Activated CD8-positive, alpha-beta T cell treated with anti-CD3 and anti-CD28 coated beads, Interleukin-2, amount 10 ng/mL, durations not matched to agents 7 days and 5 days (primary cell): ENCODE results near the gene PADI4. TPM values are rescaled to one million over a fixed set of nuclear protein-coding genes. Genes with fewer than 3 reads are reported as not detected.
A peak's percentile ranks its signal among the peaks of the same experiment; 100 is the strongest.

Experiments
- ATAC-seq: fragments of 150-1000 bp; cut with Tn5 transposase; one replicate; pipeline ENCODE4 v1.10.0; 2021; ENCODE audit warnings: moderate library complexity
- CTCF ChIA-PET: fragments of 350-600 bp; sonication (Branson Sonifier 250); formaldehyde crosslinking; loops from one replicate; lab custom pipeline; 2021; ENCODE audit warnings: antibody characterized with exemption; lab: Charles Lee
- POLR2A ChIA-PET: fragments of 350-600 bp; sonication (Branson Sonifier 250); formaldehyde crosslinking; loops from one replicate; lab custom pipeline; 2021; ENCODE audit warnings: antibody characterized with exemption; lab: Charles Lee
- DNase-seq: peaks from one replicate; pipeline ENCODE4 v3.0.0-alpha.2; 2020
- H3K27ac Mint-ChIP-seq: one replicate; pipeline ENCODE4 v1.8.0; 2021; ENCODE audit warnings: mild to moderate bottlenecking, mixed read lengths
- H3K27me3 Mint-ChIP-seq: one replicate; pipeline ENCODE4 v1.8.0; 2021; ENCODE audit warnings: low read depth, mixed read lengths
- H3K36me3 Mint-ChIP-seq: one replicate; pipeline ENCODE4 v1.8.0; 2021; ENCODE audit warnings: low read depth, mixed read lengths
- H3K4me1 Mint-ChIP-seq: one replicate; pipeline ENCODE4 v1.8.0; 2021; ENCODE audit warnings: low read depth, mixed read lengths
- H3K4me3 Mint-ChIP-seq: one replicate; pipeline ENCODE4 v1.8.0; 2021; ENCODE audit warnings: mild to moderate bottlenecking, mixed read lengths
- H3K9me3 Mint-ChIP-seq: one replicate; pipeline ENCODE4 v1.8.0; 2022; ENCODE audit warnings: mixed read lengths; ENCODE audit not compliant: insufficient read depth
- total RNA-seq, 2 experiments: library from RNA; stranded (reverse); gene quantifications; one replicate each; pipeline ENCODE4 v1.2.3, GENCODE V29; 2021

PADI4 gene
- total RNA-seq, 2 experiments from 2014 or later, result 0.95 to 1.0 TPM

DNA sequence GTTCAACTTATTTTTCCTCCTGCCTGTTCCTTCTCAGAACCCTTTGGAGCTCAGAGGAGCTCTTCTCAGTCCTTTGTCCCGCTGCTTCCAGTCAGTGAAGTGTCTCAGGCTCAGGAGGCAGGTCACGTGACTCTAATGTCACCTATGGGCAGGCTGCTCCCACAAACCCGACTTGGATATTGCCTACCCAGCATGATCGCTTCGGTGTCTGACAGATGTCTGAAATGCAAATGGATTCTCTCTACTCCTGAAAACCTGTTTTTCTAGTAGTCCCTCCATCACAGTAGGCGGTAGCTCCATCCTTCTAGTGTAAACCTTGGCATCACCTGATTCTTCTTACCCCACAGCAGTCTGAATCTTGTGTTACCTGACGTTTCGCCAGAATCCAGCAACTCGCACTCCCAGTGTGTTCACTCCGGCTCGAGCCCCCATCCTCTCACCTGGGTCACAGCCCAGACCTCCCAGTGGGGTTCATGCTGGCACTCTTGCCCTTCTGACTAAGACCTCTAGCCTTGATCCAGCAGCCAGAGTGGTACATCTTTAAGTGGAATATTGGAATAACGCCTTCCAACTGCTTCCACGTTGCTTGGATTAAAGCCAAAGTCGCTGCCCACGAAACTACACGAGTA is 69.4 kb downstream of the PADI4 start:
- no peak for ATAC-seq
- CTCF ChIA-PET, result no interaction called here

DNA sequence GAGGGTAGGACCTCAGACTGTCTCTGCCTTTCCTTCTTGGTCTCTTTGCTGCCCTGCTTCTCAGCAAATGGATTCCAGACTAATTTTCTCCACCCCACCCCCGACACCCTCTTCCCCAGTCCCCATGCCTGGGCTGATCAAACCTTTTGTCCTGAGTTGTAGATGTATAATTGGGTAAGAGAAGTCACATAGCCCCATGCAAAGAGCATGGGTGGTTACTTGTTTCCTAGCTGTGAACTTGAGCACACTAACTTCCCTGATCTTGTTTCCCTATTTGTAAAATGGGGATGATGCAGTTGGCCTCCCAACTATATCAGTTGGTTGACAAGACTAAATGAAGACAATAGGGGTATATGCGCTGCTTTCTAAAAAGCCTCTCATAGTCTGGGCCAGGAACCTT is 73.2 kb downstream of the PADI4 start:
- ChIA-PET POLR2A (no interaction called here), CTCF (no interaction called here)
- H3K9me3 Mint-ChIP-seq, result no peaks in the 10 kb centered on the region
- H3K4me3 Mint-ChIP-seq, result no peak overlapping the region
- peaks cover 2% of the 10 kb centered on the region for H3K27me3 Mint-ChIP-seq
- ATAC-seq (no peak), DNase-seq (no peak)
- H3K36me3 Mint-ChIP-seq, result no peaks in the 10 kb centered on the region
- no peak overlapping the region for H3K27ac Mint-ChIP-seq
- H3K4me1 Mint-ChIP-seq, result no peaks in the 10 kb centered on the region

More for the DNA sequence above, 69.4 kb downstream of the PADI4 start:
- POLR2A ChIA-PET, result no interaction called here
- Mint-ChIP-seq H3K36me3 (no peaks in the 10 kb centered on the region), H3K9me3 (no peaks in the 10 kb centered on the region), H3K4me1 (no peaks in the 10 kb centered on the region), H3K27me3 (peaks cover 2% of the 10 kb centered on the region), H3K27ac (no peak overlapping the region), H3K4me3 (no peak overlapping the region)
- DNase-seq, result no peak

DNA sequence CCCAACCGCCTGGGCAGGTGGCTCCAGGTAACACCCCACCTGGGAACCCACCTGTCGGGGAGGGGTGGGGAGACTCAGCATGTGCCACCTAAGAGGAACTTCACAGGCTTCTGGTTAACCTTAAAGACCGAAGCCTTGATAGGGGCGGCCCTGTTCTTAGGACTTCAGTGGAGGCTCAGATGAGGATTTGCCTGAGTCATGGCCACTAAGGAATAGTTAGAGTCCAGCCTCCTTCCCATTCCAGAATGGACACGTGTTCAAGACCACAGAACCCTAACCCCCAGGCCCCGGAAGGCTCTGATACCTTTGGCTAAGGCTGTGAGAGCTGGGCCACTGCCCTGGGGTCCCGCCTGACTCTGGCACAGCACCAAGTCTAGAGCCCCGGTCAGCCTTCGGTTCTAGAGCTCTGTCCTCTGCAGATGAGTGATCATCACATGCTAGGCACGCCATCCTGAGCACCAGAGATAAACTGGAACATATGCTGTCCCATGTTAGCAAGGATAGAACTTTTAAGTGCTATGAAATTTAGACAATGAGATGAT is 84.3 kb downstream of the PADI4 start:
- ATAC-seq (no peak), DNase-seq (no peak)
- POLR2A ChIA-PET, result no interaction called here
- no peak overlapping the region for H3K4me3 Mint-ChIP-seq
- CTCF ChIA-PET, result no interaction called here
- no peaks in the 10 kb centered on the region for H3K27me3 Mint-ChIP-seq
- no peaks in the 10 kb centered on the region for H3K9me3 Mint-ChIP-seq
- peaks cover 4% of the 10 kb centered on the region for H3K4me1 Mint-ChIP-seq
- H3K27ac Mint-ChIP-seq, result no peak overlapping the region
- no peaks in the 10 kb centered on the region for H3K36me3 Mint-ChIP-seq

DNA sequence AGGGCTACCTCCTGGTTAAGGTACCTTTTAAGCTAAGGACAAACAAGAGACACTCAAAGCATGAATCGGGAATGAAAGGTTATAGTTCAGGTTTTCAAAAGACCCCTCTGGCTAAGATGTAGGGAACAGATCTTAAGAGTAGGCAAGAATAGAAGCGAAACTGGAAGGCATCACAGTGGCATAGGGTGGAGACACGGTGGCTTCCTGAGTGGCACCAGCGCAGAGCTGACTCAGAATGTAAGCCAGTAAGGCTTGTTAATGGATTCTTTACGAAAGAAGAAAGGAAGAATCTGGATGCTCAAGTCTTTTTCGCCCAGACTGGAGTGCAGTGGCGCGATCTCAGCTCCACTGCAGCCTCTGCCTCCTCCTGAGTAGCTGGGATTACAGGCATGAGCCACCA is 85.2 kb downstream of the PADI4 start:
- ATAC-seq, result no peak
- CTCF ChIA-PET, result no interaction called here
- H3K36me3 Mint-ChIP-seq, result no peaks in the 10 kb centered on the region
- no peaks in the 10 kb centered on the region for H3K9me3 Mint-ChIP-seq
- H3K27ac Mint-ChIP-seq, result no peak overlapping the region
- no peak for DNase-seq
- no peaks in the 10 kb centered on the region for H3K27me3 Mint-ChIP-seq
- POLR2A ChIA-PET, result no interaction called here
- H3K4me1 Mint-ChIP-seq, result peaks cover 4% of the 10 kb centered on the region
- no peak overlapping the region for H3K4me3 Mint-ChIP-seq

DNA sequence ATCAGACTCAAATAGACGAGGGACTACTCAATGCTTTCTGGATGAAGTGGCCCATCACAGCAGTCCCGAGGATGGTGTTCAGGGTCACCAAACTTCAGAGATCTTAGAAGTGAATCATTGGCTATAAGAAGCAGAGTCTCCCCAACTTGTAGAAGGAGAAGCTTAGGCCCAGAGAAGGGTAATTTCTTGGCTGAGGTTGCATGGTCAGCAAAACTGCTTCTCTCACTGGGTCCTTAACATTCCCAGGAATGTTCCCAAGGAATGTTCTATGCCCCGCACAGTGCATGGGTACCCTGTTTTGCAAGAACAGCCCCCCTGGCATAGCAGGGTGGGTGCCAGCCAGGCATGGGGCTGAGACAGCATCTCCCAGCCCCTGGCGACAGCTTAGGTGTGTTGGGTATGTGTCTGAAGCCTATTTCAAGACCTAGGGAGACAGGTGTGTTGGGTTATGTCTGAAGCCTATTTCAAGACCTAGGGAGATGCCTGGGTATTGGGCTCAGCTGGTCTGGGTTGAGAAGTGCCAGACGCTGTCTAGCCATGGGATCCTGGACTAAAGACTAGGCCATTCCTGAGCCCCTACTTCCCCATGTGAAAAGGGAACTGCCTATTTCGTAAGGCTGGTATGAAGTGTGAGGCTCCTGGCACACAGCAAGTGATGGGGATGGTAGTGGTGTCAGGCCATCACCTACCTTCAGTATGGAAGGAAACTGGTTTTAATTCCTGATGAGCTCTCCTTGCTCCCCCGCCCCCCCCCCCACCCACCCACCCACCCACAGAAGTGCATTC is 90.1 kb downstream of the PADI4 start:
- H3K27ac Mint-ChIP-seq, result no peak overlapping the region
- no peaks in the 10 kb centered on the region for H3K9me3 Mint-ChIP-seq
- no peaks in the 10 kb centered on the region for H3K36me3 Mint-ChIP-seq
- H3K4me3 Mint-ChIP-seq, result no peak overlapping the region
- CTCF ChIA-PET, result no interaction called here
- ATAC-seq (no peak), DNase-seq (no peak)
- POLR2A ChIA-PET, result no interaction called here
- H3K27me3 Mint-ChIP-seq, result no peaks in the 10 kb centered on the region
- H3K4me1 Mint-ChIP-seq, result peaks cover 1% of the 10 kb centered on the region

DNA sequence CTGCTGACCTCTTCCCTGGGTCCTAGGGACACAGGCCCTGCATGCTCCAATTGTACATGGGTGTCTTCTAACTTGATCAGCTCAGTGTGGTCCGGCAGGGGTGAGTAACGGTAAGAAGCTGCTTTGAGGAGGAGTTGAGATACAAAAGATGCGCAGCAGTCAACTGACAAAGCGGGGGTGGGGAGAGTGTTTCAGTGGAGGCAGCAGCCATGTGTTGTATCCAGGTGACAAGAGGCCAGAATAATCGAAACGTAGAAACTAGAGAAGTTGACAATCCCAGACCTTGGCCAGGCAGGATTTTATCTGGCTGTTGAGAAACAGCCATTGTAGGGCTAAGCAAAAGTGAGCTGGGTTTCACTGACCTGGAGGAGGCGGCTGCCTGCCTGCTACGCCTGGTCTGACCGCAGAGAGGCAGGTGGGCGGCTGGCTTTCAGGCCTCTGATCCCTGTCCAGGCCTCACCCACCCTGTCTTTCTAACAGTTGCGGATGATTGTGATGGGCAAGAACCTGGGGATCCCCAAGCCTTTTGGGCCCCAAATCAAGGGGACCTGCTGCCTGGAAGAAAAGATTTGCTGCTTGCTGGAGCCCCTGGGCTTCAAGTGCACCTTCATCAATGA is 92.8 kb downstream of the PADI4 start:
- CTCF ChIA-PET, result no interaction called here
- no peak overlapping the region for H3K4me3 Mint-ChIP-seq
- ATAC-seq (no peak), DNase-seq (no peak)
- no peaks in the 10 kb centered on the region for H3K4me1 Mint-ChIP-seq
- no peak overlapping the region for H3K27ac Mint-ChIP-seq
- no peaks in the 10 kb centered on the region for H3K36me3 Mint-ChIP-seq
- H3K27me3 Mint-ChIP-seq, result no peaks in the 10 kb centered on the region
- POLR2A ChIA-PET, result no interaction called here
- H3K9me3 Mint-ChIP-seq, result no peaks in the 10 kb centered on the region

DNA sequence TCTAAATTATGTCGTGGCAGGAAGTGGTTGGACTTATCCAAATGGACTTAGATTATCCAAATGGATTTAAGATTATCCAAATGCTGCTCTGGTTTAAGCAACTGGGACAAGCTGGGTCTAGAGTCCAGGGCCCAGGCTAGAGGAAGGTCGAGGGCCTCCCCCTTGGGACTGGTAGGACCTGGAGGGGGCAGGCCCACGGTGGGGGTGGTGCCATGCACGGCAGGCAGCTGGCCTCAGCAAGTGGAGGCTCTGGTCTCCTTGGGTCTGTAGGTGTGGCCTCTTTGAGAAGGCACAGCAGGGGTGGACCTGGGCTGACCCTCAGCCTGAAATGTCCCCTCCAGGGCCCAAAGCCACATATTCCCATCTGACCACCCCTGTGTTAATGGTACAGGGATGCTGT is 93.8 kb downstream of the PADI4 start:
- no peak overlapping the region for H3K4me3 Mint-ChIP-seq

DNA sequence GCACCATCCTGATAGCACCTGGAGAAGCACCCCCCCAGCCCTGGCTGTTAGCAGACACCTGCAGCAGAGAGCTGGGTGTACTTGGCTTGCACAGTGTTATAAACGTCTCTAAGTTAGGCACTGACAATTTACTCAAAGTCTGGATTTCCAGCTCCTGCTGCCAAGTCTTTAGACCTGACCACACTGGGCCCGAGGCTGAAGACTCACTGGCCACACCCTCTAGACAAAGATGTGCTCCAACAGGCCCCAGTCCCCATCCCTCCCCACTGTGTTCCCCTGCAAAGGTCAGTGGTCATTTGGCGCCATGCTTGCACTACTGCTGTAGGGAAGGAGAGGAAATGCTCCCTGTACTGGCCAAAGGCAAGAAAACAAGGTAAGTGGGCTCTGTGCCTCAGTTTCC is 95.1 kb downstream of the PADI4 start:
- Mint-ChIP-seq H3K4me1 (no peaks in the 10 kb centered on the region), H3K27ac (no peak overlapping the region), H3K9me3 (no peaks in the 10 kb centered on the region), H3K4me3 (no peak overlapping the region), H3K27me3 (no peaks in the 10 kb centered on the region), H3K36me3 (peaks cover 9% of the 10 kb centered on the region)
- CTCF ChIA-PET, result no interaction called here
- no peak for DNase-seq
- POLR2A ChIA-PET, result no interaction called here
- no peak for ATAC-seq

More for the DNA sequence above, 93.8 kb downstream of the PADI4 start:
- H3K27me3 Mint-ChIP-seq, result no peaks in the 10 kb centered on the region
- no peaks in the 10 kb centered on the region for H3K4me1 Mint-ChIP-seq
- ATAC-seq, result no peak
- no peak for DNase-seq
- CTCF ChIA-PET, result no interaction called here
- POLR2A ChIA-PET, result no interaction called here
- no peaks in the 10 kb centered on the region for H3K9me3 Mint-ChIP-seq
- no peak overlapping the region for H3K27ac Mint-ChIP-seq
- H3K36me3 Mint-ChIP-seq, result peaks cover 2% of the 10 kb centered on the region

DNA sequence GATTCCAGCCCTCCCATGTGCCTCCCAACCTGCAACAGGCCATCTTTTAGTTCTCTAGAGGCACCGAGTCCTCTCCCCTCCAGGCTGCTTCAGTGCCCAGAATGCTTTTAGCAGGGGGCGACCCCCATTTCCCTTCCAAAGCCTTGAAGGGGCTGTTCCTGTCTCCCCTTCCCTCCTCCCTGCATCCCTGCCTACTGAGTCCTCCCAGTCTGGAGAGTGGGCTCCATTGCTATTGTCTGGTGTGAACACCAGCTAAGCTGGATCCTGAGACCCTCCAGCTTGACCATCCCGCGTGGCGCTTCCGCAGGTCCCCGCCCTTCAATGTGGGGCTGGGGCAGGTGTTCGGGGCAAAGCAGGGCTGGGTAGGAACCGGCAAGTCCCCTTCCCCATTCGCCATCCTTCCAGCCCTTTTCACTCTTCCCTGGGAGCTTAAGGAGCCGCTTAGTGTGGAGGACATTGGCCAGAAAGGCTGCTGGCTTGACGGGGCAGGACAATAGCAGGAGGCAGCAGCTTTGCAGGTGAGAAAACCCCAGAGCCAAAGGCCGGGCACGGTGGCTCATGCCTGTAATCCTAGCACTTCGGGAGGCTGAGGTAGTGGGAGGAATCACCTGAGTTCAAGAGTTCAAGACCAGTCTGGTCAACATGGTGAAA is 96.2 kb downstream of the PADI4 start:
- Mint-ChIP-seq H3K36me3 (peaks cover 19% of the 10 kb centered on the region), H3K4me3 (no peak overlapping the region), H3K9me3 (no peaks in the 10 kb centered on the region), H3K4me1 (no peaks in the 10 kb centered on the region), H3K27ac (no peak overlapping the region), H3K27me3 (no peaks in the 10 kb centered on the region)
- no peak for ATAC-seq
- POLR2A ChIA-PET, result no interaction called here
- no peak for DNase-seq
- CTCF ChIA-PET, result no interaction called here

DNA sequence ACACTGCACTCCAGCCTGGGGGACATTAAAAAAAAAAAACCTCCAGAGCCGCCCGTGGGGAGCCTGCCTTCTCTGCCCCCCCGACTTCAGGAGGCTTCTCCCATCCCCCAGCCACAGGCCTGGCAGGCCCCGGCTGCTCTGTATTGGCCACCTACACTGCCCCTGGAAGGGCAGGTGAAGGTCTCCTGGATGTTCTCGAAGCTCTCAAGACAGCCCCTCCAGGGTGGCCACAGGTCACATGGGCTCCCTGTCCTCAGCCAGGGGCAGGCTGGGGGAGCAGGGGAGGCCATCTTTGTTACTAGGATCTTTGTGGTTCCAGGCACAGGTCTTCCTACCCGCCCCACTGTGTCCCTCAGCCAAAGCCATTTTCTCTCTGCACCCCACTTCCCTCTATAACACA is 96.8 kb downstream of the PADI4 start:
- ChIA-PET CTCF (no interaction called here), POLR2A (no interaction called here)
- no peak overlapping the region for H3K27ac Mint-ChIP-seq
- no peaks in the 10 kb centered on the region for H3K9me3 Mint-ChIP-seq
- no peak overlapping the region for H3K4me3 Mint-ChIP-seq
- H3K27me3 Mint-ChIP-seq, result no peaks in the 10 kb centered on the region
- no peaks in the 10 kb centered on the region for H3K4me1 Mint-ChIP-seq
- DNase-seq (no peak), ATAC-seq (no peak)
- peaks cover 23% of the 10 kb centered on the region for H3K36me3 Mint-ChIP-seq

DNA sequence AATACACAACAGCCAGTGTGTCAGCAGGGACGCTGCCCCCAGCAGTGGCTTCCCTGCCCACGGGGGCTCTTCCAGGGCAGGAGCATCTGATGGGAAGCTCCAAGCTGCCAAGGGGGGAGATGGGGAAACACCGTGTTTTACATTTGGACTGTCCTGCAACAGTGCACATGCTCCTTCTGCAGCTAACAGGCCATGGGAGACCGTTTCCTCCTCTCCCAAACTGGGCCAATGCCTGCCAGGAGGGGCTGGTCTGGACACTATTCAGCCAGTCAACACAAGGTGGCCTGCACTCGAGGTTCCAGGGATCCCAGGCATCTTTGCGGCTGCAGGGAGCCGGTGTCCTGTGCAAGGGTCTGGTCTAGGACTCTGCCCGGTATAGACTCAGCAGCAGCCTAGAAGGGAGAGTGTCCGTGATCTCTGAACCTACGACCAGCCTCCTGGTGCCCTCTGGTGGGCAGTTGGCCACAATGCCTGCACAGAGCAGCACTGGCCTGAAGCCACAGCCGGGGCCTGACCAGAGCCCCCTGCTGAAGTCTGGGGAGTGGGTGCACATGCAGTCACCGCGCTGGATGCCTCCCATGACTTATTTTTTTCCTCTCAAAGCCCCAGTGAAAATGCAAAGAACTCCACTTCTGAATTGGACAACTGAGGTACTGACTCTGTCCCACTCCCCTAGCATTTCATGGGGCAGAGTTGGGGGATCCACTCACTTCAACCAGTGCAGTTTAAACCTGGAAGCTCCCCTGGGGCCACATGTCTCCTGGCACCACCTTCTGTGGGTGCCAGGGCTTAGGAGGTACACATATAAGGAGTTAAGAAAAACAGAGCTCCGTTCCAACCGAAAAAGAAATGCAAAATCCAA is 98.1 kb downstream of the PADI4 start:
- Mint-ChIP-seq H3K27ac (no peak overlapping the region), H3K4me1 (peaks cover 3% of the 10 kb centered on the region), H3K27me3 (no peaks in the 10 kb centered on the region), H3K36me3 (peaks cover 34% of the 10 kb centered on the region), H3K9me3 (no peaks in the 10 kb centered on the region), H3K4me3 (no peak overlapping the region)
- ATAC-seq, result peak; percentile 81
- peak; percentile 54 for DNase-seq
- ChIA-PET CTCF (interaction anchor here (0.9 to 1.2 kb wide), 2 partner anchors 13 to 15 kb away, joined by 3 read pairs; no protein-coding TSS in a partner anchor), POLR2A (interaction anchor here (0.8 kb wide), 1 partner anchor 30 kb away, joined by 5 read pairs; no protein-coding TSS in a partner anchor)
